Measurements from ENCODE around the gene NGF.

NGF gene

DNA sequence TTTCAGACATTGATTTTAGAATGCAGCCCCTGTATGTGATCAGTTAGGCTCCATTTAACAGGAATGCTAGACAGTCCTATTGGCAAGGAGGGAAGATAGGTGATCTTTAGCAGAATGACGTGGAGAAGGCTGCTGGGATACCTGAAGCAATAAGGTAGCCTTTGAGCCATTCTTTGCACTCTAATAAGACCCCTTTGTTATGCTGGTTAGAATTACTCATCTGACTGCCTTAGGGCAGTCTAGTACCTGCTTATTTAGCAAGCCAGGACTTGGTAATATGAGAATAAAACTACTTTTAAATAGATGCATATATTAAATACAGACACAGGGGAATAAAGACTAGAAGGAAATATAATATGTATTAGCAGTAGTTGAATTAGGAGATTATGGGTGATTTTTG lies 29.1 kb downstream of the NGF start:
- ATAC-seq: no peak

DNA sequence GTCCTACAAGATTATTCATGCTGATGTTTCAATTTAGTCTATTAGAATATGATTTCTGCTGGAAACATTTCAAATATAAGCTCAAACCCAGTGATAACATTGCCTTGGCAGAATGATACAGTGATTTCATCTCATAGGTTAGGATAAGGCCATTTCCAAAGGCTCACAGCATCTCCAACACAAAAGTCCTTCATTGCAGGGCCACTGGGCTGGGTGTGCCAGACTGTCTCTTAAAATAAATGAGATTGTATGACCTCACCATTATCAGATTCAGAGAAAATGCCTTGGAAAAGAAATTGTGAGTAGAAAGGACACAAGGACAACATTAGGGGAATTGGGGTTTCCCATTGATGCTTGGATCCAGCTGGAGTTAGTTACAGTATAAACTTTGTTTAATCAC lies 30.4 kb downstream of the NGF start:
- no peak for ATAC-seq

DNA sequence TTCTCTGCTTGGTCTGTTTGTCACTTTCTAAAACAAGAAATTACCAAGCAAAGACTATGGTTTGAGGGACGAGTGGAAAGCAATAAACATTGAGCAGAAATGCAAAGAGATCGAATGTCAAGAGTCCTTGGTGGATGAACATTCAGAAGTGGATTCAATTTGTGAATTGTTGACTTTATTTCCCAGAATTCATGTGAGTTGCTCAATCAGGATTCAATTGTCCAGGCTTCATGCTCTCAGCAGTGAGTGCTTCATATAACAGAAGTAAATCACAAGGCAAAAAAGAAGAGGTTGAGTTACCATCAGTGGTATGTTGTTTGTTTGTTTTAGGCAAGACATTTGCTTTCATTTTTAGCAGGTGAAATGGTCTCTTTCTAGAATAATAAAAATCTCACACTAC lies 31.9 kb downstream of the NGF start:
- no peak for ATAC-seq

GRCh38 chr1:115303364-115303763 lies 34.7 kb downstream of the NGF start:
- no peak for ATAC-seq

DNA sequence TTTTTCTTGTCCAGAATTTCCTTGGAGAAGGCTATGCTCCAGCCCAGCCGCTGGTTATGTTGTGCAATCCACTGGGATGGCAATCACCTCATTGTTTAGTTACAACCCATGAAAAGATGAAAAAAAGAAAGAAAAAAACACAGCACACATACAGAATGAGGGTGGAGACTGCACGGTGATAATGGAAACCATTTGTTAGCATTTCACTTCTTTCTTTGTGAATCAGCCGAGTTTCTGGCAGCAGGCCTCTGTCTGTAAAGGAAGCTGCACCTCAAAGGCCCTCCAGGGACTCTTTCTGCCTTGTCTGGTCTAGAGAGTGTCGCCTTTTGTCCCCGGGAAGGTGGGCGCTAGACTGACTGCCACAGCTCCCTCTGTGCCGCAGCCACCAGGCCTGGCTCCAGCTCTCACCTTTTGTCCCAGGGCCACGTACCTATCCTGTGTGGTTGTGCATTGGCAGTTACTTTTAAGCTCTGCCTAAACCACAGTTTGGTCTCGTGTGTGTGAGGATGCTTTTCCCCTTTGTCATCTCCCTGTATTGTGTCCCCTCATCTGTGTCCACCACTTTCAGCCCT lies 35.6 kb downstream of the NGF start:
- ATAC-seq: no peak

- ATAC-seq: no peak
Measured at GRCh38 chr1:115301438-115302020, 36.5 kb downstream of the NGF start.

GRCh38 chr1:115300087-115300876 lies 37.8 kb downstream of the NGF start:
- ATAC-seq: no peak

GRCh38 chr1:115299266-115299665 lies 38.8 kb downstream of the NGF start:
- no peak for ATAC-seq

GRCh38 chr1:115296981-115297380 lies 41.1 kb downstream of the NGF start:
- no peak for ATAC-seq

DNA sequence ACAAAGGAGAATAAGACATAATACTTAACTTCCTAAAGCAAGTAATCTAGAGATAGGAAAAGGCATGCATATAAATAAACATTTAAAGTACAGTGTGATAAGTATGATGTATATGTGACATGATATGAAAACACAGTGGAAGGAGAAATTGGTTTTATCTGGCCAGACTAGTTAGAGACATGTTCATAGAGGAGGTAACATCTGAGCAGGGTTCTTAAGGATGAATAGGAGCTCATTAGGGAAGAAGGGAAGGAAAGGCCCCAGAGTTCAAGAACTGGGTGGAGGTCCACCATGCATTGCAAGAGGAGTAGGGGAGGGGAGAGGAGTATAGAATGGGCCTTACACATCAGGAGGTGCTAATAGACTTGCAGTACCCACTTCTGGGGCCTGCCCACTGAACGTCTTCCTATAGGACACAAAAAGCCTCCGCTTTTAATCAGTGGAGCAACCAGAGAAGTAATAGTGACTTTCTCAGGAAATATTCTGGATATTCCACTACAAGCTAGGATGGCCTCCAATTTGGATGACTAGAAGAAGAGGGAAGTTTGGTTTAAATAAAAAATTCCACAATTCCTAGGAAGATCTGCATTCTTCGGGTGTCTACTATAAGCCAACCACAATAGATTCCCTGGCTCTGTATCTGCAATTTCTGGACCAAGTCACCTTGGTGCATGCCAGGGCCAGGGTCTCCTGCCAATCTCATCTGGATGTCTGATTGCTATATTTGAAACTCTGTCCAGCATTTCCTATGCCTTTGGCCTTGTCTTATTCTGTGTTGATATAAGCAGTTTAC lies 41.9 kb downstream of the NGF start:
- ATAC-seq: no peak

GRCh38 chr1:115293899-115294298 lies 44.1 kb downstream of the NGF start:
- ATAC-seq: no peak

DNA sequence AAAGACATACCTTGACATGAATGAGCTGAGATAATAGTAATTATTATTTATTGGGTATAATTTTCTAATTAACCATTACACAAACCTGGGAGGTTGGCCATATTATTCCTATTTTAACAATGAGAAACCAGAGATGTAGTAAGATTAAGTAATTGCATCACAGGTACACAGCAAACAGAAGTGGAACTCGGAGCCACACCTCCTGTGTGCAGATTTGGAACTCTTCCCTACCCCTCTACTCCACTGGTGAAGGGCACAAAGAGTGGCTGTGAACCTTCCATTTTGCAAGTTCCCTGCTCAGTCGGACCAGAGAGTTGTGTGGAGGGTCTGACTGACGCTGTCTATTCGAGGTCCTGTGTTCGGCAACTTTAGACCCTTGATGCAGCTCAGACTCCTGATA lies 45.0 kb downstream of the NGF start:
- no peak for ATAC-seq

DNA sequence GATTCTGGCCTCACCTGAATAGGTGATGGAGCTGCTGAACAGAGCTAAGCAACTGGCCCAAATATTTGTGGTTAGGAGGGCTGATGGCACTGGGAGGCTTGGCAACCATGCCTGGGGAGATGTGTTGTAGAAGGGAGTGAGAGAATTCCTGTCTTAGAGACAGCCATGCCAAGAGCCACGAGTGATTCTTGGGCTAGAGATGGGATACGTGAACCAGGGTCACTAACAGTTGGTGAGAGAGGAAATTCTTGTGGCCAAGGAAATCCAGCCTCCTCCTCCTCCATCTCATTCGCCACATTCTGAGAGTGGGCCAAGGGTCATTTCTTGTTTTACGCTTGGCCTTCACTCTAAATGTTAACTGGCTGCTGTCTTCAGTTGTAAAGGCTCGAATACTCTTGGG lies 46.3 kb downstream of the NGF start:
- ATAC-seq: no peak

- no peak for ATAC-seq
Measured at GRCh38 chr1:115289940-115290339, 48.1 kb downstream of the NGF start.

- no peak for ATAC-seq
Measured at GRCh38 chr1:115288591-115289198, 49.4 kb downstream of the NGF start.

- no peak for ATAC-seq
Measured at GRCh38 chr1:115286431-115287205, 51.4 kb downstream of the NGF start.

DNA sequence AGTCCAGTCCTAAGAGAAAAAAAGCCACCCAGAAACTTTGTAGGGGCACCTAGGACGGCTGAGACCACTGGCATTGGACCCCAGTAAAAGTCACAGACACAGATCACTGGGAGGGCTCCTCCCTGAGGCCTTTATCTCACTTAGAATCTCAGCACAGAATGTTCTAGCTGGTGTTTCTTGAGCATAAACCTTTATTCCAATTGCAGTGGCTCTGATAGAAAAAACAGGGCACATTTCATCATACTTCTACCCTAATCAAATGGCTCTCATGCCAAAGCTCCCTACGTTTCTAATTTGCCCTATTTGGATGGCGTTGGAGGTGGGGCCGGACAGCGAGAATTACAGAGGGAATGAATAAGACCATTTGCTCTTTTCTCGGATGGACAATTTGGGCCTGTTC lies 53.8 kb downstream of the NGF start:
- no peak for ATAC-seq

- no peak for ATAC-seq
Measured at GRCh38 chr1:115283681-115284146, 54.3 kb downstream of the NGF start.

- no peak for ATAC-seq
Measured at GRCh38 chr1:115283249-115283648, 54.8 kb downstream of the NGF start.

DNA sequence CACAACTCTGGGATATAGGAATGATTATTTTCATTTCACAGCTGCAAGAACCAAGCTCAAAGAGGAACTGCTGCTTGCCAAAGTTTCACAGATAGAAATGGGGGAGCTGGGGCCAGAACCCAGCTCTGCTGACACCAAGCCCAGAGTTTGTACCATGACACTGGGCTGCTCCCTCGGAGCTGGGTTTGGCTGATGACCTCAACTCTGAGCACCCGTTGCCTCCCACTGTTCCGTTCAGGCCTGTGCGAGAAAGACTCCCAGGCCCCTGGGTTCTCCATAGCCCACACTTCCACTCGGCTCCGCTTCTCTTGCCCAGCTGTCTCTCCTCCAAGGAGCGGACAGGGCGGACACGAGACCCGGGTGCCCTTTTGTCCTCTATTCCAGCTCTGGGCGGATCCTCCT lies 55.2 kb downstream of the NGF start:
- ATAC-seq: no peak

DNA sequence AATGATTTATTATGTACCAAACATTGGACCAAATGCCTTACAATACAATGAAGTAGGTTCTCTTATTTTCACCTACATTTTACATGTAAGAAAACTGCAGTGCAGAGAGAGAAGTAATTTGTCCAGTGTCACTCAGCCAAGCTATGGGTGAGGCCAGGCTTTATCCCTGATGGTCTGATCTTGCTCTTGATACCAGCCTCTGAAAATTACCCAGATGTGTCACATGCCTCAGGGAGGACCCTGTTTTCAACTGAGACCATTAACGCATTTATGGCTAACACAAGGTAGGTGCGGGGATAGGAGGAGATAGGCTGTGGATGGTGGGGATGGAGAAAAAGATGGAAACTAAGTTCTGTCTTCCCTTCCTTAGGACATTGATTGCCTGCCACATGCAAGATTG lies 56.9 kb downstream of the NGF start:
- ATAC-seq: no peak

DNA sequence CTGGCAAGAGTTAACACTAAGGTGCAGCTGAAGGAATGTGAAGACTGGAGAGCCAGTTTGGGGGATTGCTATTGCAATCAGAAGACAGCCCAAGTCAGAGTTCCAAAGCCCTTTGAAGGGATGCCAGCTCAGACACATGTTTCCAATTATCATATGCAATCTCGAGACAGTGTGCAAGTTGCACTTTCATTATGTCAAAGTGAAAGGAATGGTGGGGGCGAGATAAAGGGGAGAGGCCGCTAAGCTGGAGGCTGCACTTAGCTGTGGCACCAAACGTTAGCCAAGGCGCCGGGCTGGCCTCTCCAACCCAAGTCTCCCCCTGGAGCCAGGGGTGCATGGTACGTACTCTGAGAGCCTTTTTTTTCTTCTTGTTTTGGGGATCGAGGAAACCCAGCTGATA lies 58.0 kb downstream of the NGF start:
- no peak for ATAC-seq
